ENCODE data around the gene PAX5.

The PAX5 gene

GRCh38 chr9:36858805-36859375, 175.2 kb downstream of the PAX5 start:
- DNase-seq (ENCODE audit: low read depth): no peak

GRCh38 chr9:36855448-36856315, 178.4 kb downstream of the PAX5 start:
- DNase-seq (ENCODE audit: low read depth): no peak

- no peak for DNase-seq (ENCODE audit: low read depth)
Measured at GRCh38 chr9:36854751-36855150, 179.3 kb downstream of the PAX5 start.

- DNase-seq (ENCODE audit: low read depth): no peak
Measured at GRCh38 chr9:36854034-36854433, 180.0 kb downstream of the PAX5 start.

- no peak for DNase-seq (ENCODE audit: low read depth)
Measured at GRCh38 chr9:36853233-36853632, 180.8 kb downstream of the PAX5 start.

GRCh38 chr9:36849943-36850342, 184.1 kb downstream of the PAX5 start:
- DNase-seq (ENCODE audit: low read depth): no peak

- DNase-seq (ENCODE audit: low read depth): no peak
Measured at GRCh38 chr9:36848946-36849345, 185.1 kb downstream of the PAX5 start.

- DNase-seq (ENCODE audit: low read depth): no peak
Measured at GRCh38 chr9:36847781-36848673, 186.0 kb downstream of the PAX5 start.

GRCh38 chr9:36846621-36847020, 187.4 kb downstream of the PAX5 start:
- no peak for DNase-seq (ENCODE audit: low read depth)

GRCh38 chr9:36845844-36846243, 188.2 kb downstream of the PAX5 start:
- DNase-seq (ENCODE audit: low read depth): no peak

GRCh38 chr9:36844961-36845360, 189.1 kb downstream of the PAX5 start:
- DNase-seq (ENCODE audit: low read depth): no peak

- DNase-seq (ENCODE audit: low read depth): no peak
Measured at GRCh38 chr9:36843964-36844363, 190.1 kb downstream of the PAX5 start.

- no peak for DNase-seq (ENCODE audit: low read depth)
Measured at GRCh38 chr9:36842560-36843530, 191.2 kb downstream of the PAX5 start.

- DNase-seq (ENCODE audit: low read depth): no peak
Measured at GRCh38 chr9:36840898-36841536, 193.1 kb downstream of the PAX5 start.

- no peak for DNase-seq (ENCODE audit: low read depth)
Measured at GRCh38 chr9:36839131-36839885, 194.8 kb downstream of the PAX5 start.

- no peak for DNase-seq (ENCODE audit: low read depth)
Measured at GRCh38 chr9:36837431-36838405, 196.3 kb downstream of the PAX5 start.

GRCh38 chr9:36836486-36836885, 197.6 kb downstream of the PAX5 start:
- no peak for DNase-seq (ENCODE audit: low read depth)

GRCh38 chr9:36835271-36835996, 198.6 kb downstream of the PAX5 start:
- DNase-seq (ENCODE audit: low read depth): no peak
